Measurements from ENCODE around the gene AMMECR1. TPM values are rescaled to one million over a fixed set of nuclear protein-coding genes. Genes with fewer than 3 reads are reported as not detected.
"Not testable (repeated sequence)": the region's sequence is repeated elsewhere in the genome, so short reads cannot be mapped to it uniquely, and the experiment has no call there.

The AMMECR1 gene
- total RNA-seq, 4 donors from 2014 or later = 7.1 to 15.3 (median 11.0) TPM

DNA sequence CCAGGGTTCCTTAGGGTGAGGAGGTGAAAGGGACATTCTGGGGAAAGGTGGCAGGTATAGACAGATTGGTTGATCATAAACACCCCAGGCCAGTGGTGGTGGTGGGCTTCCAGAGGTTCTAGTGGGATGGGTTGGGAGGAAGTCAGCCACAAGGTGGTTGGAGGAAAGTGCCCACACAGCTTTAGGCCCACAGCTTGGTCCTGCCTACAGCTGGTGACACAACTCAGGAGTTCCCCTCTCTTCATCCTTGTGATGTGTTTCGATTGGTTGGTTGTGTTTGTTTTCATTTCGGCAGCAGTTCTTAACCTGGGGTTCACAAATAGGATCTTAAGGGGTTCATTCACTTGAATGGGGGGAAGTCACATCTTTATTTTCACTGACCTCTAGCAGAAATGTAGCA is 158.0 kb downstream of the AMMECR1 start:
- intact Hi-C loops (cut with DNase I; ENCODE audit: low total_unique reads) = loop anchor here (5.0 kb wide), 1 partner anchor 247 kb away; no protein-coding TSS in a partner anchor
- TF ChIP-seq, protein P1, sequence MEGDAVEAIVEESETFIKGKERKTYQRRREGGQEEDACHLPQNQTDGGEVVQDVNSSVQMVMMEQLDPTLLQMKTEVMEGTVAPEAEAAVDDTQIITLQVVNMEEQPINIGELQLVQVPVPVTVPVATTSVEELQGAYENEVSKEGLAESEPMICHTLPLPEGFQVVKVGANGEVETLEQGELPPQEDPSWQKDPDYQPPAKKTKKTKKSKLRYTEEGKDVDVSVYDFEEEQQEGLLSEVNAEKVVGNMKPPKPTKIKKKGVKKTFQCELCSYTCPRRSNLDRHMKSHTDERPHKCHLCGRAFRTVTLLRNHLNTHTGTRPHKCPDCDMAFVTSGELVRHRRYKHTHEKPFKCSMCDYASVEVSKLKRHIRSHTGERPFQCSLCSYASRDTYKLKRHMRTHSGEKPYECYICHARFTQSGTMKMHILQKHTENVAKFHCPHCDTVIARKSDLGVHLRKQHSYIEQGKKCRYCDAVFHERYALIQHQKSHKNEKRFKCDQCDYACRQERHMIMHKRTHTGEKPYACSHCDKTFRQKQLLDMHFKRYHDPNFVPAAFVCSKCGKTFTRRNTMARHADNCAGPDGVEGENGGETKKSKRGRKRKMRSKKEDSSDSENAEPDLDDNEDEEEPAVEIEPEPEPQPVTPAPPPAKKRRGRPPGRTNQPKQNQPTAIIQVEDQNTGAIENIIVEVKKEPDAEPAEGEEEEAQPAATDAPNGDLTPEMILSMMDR (IDR thresholded peaks at IDR 0.05) = no peak
- no peak for TF ChIP-seq POLR2A (IDR thresholded peaks at IDR 0.05)
- no peak for DNase-seq (ENCODE audit: low spot score in 2 of 2)
- WGBS, 2 donors = 73 to 100% methylated on average over 2 of the region's 2 CpGs
- H3K4me3 ChIP-seq (ENCODE audit: low read depth, poor library complexity, severe bottlenecking) = no peak overlapping the region

DNA sequence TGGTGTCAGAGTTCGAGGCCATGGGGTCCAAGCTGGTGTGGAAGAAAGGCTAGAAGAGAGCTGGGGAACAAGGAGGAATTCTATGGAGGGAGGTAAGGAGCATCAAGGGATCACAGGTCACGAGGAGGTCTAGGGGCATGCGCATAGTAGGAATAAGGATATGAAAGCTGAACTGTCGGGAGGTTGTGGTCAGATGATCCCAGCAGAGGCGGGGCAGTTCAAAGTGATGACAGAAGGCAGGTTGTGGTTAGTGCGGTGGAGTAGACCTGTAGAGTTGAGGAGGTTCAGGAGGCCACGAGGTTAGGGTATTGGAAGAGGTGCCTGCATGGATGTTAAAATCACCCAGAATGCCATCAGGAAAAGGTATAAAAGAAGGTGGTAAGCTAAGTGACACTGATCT is 158.7 kb downstream of the AMMECR1 start:
- no peak overlapping the region for H3K4me3 ChIP-seq (ENCODE audit: low read depth, poor library complexity, severe bottlenecking)
- intact Hi-C loops (cut with DNase I; ENCODE audit: low total_unique reads) = no loop called here
- no peak for DNase-seq (ENCODE audit: low spot score in 2 of 2)
- 70 to 84% methylated on average over 7 of the region's 7 CpGs for WGBS, 2 donors
- TF ChIP-seq POLR2A (IDR thresholded peaks at IDR 0.05) = no peak
- TF ChIP-seq, protein P1 (IDR thresholded peaks at IDR 0.05) = no peak

DNA sequence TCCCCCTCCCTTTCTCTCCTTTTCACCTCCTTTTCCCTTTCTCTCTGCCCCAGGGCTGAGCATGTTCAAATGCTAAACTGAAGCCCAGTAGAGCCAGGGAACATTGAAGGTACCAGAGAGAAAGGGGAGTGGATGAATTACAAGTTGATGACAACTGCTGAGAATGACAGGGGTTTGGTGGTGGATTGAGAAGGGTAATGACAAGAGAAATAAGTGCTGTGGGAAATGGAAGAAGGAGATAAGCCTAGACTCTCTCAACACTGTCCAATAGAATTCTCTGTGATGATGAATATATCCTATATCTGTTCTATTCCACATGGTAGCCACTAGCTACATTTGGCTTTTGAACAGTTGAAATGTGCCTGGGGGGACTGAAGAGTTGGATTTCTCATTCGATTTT is 160.4 kb downstream of the AMMECR1 start:
- TF ChIP-seq POLR2A (IDR thresholded peaks at IDR 0.05) = no peak
- TF ChIP-seq, protein P1 (IDR thresholded peaks at IDR 0.05) = no peak
- no peak for DNase-seq (ENCODE audit: low spot score in 2 of 2)
- no peak overlapping the region for H3K4me3 ChIP-seq (ENCODE audit: low read depth, poor library complexity, severe bottlenecking)
- WGBS, 2 donors = 52 to 77% methylated on average over 1 of the region's 1 CpG
- intact Hi-C loops (cut with DNase I; ENCODE audit: low total_unique reads) = no loop called here

DNA sequence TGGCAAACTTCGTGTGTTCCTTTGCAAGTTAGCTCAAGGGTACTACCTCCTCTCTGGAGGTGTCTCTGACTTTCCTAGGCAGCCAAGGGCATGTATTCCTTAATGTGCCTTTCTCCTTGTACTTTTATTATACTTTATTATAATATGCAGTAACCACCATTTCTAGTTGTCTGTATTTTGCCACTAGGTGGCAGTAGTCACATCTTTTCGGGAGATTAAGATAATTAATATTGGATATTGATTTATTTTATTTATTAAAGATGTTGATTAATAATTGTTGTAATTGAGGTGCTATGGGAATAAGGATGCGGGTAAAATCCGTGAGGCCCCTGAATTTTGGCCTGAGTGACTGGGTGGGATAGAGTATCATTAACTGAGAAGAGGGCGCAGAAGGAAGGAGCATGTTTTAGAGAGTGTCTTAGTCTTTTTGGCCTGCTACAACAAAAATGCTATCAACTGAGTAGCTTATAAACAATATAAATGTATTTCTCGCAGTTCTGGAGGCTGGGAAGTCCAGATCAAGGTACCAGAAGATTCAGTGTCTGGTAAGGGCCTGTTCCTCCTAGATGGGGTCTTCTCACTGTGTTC is 161.6 kb downstream of the AMMECR1 start:
- TF ChIP-seq, protein P1 (IDR thresholded peaks at IDR 0.05) = no peak
- no peak for TF ChIP-seq POLR2A (IDR thresholded peaks at IDR 0.05)
- intact Hi-C loops (cut with DNase I; ENCODE audit: low total_unique reads) = no loop called here
- H3K4me3 ChIP-seq (ENCODE audit: low read depth, poor library complexity, severe bottlenecking) = no peak overlapping the region
- WGBS, 2 donors = 57 to 78% methylated on average over 6 of the region's 6 CpGs
- no peak for DNase-seq (ENCODE audit: low spot score in 2 of 2)

DNA sequence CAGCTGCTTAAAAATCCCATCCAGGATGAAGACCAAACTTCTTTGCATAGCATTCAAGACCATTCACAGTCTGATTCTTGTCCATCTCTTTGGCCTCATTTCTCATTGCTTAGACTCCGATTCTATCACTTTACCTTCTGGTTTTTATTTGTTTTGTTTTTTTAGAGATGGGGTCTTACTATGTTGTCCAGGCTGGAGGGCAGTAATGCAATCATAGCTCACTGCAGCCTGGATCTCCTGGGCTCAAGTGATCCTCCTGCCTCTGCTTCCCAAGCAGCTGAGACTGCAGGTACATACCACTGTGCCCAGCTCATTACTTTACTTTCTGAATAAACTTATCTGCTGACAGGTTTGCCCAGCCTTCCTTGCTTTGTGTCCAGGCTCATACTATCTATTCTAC is 162.1 kb downstream of the AMMECR1 start:
- intact Hi-C loops (cut with DNase I; ENCODE audit: low total_unique reads) = no loop called here
- DNase-seq (ENCODE audit: low spot score in 2 of 2) = no peak
- WGBS, 2 donors = 66 to 88% methylated on average over 1 of the region's 1 CpG
- TF ChIP-seq, protein P1 (IDR thresholded peaks at IDR 0.05) = no peak
- no peak for TF ChIP-seq POLR2A (IDR thresholded peaks at IDR 0.05)
- no peak overlapping the region for H3K4me3 ChIP-seq (ENCODE audit: low read depth, poor library complexity, severe bottlenecking)

DNA sequence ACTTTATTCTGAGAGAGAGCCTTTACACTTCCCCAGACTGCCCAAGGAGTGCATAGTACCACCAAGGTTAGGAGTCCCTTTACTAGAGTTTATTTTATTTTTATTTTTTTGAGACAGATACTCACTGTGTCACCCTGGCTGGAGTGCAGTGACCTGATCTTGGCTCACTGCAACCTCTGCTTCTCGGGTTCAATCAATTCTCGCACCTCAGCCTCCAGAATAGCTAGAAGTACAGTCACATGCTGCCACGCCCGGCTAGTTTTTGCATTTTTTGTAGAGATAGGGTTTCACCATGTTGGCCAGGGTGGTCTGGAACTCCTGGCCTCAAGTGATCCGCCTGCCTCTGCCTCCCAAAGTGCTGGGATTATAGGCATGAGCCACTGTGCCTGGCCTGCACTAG is 163.6 kb downstream of the AMMECR1 start:
- DNase-seq (ENCODE audit: low spot score in 2 of 2); H3K4me3 ChIP-seq (ENCODE audit: low read depth, poor library complexity, severe bottlenecking); intact Hi-C loops (cut with DNase I; ENCODE audit: low total_unique reads): not testable (repeated sequence)
- 69 to 85% methylated on average over 4 to 5 of the region's 5 CpGs for WGBS, 2 donors
